Measurements from ENCODE around the gene MARCHF10. TPM values are rescaled to one million over a fixed set of nuclear protein-coding genes. Genes with fewer than 3 reads are reported as not detected.
"Not testable (repeated sequence)": the region's sequence is repeated elsewhere in the genome, so short reads cannot be mapped to it uniquely, and the experiment has no call there.

Gene MARCHF10
- total RNA-seq, 3 donors from 2014 or later, result 0.35 TPM; not detected in 2

GRCh38 chr17:62700964-62701705, 107.0 kb downstream of the MARCHF10 start:
- Histone ChIP-seq H3K9me3 (no peaks in the 10 kb centered on the region), H3K36me3 (ENCODE audit: low read depth) (no peaks in the 10 kb centered on the region), H3K4me1 (ENCODE audit: low read depth) (no peaks in the 10 kb centered on the region), H3K4me3 (no peak overlapping the region)
- intact Hi-C loops (cut with DNase I, micrococcal nuclease), result loop anchor here in 1 of 2 donors (5.0 kb wide), 1 partner anchor 266 kb away; the partner anchor contains the start of gene TANC2
- DNase-seq, result no peak
- ATAC-seq, result no peak
- no peak for TF ChIP-seq CTCF (IDR thresholded peaks at IDR 0.05)

- ATAC-seq; H3K36me3 ChIP-seq (ENCODE audit: low read depth); DNase-seq; intact Hi-C loops (cut with DNase I, micrococcal nuclease); H3K4me3 ChIP-seq; H3K4me1 ChIP-seq (ENCODE audit: low read depth); H3K9me3 ChIP-seq: not testable (repeated sequence)
These were observed 109.7 kb downstream of the MARCHF10 start for GRCh38 chr17:62698459-62698858.

DNA sequence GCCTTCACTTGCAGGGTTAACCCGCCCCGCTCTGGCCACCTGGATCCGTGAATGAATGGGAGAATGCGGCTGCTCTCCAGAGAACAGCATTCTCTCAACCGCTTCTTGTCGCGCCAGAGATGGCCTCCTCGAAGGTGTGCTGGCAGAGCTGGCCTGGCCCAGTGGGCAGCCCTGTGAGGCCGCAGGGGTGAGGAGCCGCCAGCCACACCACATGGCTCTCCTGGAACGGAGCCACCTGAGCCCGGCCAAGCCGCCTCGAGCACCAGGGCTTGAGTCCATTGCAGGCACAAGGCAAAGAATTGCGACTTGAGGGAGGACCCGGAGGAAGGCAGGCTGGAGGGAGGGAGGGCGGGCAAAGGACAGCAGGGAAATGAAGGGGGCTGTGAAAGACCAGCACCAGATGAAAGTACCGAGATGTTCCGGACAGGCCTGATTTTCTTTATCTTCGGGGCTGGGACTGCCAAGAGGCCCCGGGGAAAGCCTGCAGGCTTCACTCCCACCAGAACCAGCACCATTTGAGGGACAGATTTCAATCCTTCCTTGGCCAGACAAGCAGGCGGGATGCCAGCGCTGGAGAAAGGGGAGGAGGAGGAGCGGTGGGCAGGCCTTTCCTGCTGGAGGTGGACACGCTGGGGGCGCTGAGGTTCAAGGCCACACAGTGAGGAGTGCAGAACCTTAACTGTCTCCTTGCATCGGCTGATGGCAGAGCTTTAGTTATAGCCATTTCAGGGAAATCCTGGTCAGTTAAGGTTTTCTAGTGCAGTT, 111.2 kb downstream of the MARCHF10 start:
- no peaks in the 10 kb centered on the region for H3K9me3 ChIP-seq
- no peak overlapping the region for H3K4me3 ChIP-seq
- no peak for TF ChIP-seq CTCF (IDR thresholded peaks at IDR 0.05)
- no peaks in the 10 kb centered on the region for H3K4me1 ChIP-seq (ENCODE audit: low read depth)
- no peaks in the 10 kb centered on the region for H3K36me3 ChIP-seq (ENCODE audit: low read depth)
- no peak for ATAC-seq
- no peak for DNase-seq
- intact Hi-C loops (cut with DNase I, micrococcal nuclease), result no loop called here

DNA sequence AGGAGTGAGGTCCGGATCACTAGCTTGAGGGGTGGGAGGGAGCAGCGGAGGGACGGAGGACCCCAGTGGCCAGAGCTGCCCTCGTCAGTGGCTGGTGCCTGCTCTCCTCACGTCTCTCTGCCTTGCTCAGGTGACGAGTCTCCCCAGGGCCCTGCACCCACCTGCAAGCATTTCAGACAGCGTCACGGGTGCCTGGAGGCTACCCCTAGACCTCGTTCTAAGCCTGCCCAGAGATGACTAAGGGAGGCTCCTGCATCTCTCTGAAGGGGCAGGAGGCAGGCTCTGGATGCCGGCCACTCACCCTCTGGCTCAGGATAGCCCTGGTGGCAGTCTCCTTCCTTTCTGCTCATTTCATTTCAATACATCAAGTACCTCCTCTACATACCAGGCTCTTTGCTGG, 111.9 kb downstream of the MARCHF10 start:
- DNase-seq (no peak), ATAC-seq (no peak)
- intact Hi-C loops (cut with DNase I, micrococcal nuclease), result no loop called here
- no peak for TF ChIP-seq CTCF (IDR thresholded peaks at IDR 0.05)
- H3K36me3 ChIP-seq (ENCODE audit: low read depth), result no peaks in the 10 kb centered on the region
- no peak overlapping the region for H3K4me3 ChIP-seq
- H3K9me3 ChIP-seq, result no peaks in the 10 kb centered on the region
- H3K4me1 ChIP-seq (ENCODE audit: low read depth), result no peaks in the 10 kb centered on the region

DNA sequence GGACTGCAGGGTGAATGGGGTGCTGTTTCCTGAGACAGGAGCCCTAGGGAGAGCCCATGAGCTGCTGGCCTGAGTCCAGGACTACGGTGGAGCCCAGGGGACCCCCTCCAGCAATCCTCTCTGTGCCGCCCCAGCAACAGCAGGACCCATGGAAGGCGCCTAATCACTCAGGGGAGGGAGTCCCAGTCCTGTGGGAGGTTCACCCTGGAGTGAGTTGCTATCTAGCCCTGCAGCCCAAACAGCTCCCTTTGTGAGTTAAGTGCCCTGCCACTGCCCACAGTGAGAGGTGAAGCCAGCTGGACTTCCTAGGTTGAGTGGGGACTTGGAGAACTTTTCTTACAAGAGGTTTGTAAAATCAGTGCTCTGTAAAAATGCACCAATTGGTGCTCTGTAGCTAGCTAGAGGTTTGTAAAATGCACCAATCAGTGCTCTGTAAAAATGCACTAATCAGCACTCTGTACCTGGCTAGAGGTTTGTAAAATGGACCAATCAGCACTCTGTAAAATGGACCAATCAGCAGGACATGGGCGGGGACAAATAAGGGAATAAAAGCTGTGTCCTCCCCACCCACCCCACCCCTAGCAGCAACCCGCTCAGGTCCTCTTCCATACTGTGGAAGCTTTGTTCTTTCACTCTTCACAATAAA, 112.9 kb downstream of the MARCHF10 start:
- H3K9me3 ChIP-seq; H3K4me1 ChIP-seq (ENCODE audit: low read depth); ATAC-seq; DNase-seq; intact Hi-C loops (cut with DNase I, micrococcal nuclease); H3K36me3 ChIP-seq (ENCODE audit: low read depth); H3K4me3 ChIP-seq: not testable (repeated sequence)

DNA sequence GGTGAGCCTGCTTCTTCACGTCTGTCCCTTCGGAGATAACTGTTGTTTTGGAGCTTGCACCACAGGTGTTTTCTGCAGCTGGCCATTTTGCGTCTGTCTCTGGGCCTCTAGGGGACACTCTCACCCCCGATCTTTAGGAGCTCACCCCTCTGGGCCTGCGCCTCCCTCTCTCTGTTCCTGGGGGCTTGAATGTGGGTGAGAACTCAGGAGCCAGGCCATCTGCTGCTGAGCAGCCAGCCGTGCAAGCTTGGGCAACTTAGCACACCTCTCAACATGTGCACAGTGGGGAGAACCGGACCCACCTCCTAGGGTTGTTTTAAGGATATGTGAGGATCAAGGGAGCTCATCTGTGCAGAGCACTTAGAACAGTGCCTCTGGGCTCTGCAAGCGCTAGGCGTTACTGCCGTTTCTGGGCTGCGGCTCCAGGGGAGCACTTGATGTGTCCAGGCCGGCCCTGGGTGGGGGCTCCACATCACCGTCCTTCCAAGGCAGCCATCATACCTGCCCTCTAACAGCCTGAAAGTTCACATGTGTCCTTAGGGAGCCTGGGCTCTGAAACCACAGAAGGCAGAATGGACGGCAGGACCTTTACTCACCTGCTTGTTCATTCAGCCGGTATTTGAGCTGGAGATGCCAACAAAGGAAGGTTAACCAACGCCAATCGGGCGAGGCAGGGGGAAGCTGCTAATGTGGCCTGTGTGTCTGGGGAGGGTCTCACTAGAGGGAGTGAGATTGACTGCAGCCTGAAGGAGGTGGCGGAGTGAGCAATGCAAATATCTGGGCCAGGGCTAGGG, 114.3 kb downstream of the MARCHF10 start:
- intact Hi-C loops (cut with DNase I, micrococcal nuclease), result no loop called here
- Histone ChIP-seq H3K4me3 (no peak overlapping the region), H3K36me3 (ENCODE audit: low read depth) (no peaks in the 10 kb centered on the region), H3K4me1 (ENCODE audit: low read depth) (no peaks in the 10 kb centered on the region), H3K9me3 (no peaks in the 10 kb centered on the region)
- ATAC-seq (no peak), DNase-seq (no peak)
- no peak for TF ChIP-seq CTCF (IDR thresholded peaks at IDR 0.05)
